OCI-M1 (cell line): ENCODE measurements around the gene TSPOAP1.

Experiments used
- DNase-seq: peaks from one replicate; lab custom pipeline; 2025; lab: John Stamatoyannopoulos, UW

TSPOAP1 gene

DNA sequence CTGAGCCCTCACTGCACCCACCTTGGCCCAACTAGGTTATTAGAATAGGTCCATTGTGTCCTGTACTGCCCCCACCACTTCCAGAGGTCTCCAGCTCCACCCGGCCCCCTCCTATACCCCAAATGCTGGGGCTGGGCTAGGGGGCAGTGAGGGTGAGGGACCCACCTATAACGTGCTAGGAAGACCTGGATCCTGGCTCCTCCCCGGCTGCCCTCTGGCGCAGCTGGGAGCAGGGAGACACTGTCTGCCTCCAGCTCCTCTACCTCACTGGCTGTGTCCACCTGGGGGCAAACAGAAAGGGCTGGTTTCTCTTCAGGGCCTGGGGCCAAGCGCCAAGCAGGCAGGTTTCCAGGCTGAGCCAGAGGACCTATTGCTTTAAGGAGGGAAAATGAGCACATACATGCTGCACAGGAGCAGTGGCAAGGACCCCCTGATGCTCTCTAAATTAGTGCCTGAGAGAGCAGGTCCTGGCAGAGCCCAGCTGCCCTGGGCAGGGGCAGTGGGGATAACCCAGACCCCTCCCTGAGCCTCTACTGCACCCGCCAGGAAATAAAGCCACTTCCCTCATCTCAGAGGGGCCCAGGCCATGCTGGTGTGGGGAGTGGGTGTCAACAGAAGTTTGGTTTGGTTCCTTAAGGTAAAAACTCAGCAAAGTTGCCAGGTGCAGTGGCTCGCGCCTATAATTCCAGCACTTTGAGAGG, 12.2 kb downstream of the TSPOAP1 start:
- DNase-seq = no peak

DNA sequence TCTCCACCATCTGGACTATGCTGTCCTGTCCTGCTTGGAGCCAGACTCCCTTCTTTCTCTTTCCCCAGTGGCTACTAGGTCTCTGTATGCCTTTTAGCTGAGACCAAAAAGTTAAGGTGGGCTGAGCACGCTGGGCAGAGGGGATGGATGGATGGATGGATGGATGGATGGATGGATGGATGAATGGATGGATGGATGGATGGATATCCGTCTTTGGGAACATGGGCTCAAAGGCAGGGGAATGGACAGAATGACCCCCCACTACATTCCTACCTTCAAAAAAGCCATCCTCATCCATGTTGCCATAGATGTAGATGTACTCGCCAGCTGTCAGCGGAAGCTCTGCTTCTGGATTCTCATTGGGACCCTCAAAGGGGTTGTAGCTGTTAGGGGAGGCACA, 12.8 kb downstream of the TSPOAP1 start:
- no peak for DNase-seq

DNA sequence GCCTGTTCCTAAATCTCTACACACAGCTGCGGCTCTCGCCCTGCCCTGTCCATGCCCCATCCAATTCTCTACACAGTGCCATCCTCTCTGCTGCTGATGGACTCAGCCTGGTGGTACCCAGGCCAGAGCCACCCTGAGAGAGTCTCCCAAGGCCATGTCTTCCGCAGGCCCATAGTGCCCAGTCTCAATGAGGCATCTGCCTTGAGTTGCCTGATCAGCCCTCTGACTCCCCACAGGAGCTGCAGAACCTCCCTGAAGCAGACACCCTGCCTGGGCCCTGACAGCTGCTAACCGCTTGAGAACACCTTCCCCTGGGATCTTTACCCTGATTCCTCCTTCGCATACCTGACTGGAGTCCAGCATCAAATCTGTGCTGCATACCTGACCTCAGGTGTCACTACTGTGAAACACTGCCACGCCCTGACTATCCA, 13.3 kb downstream of the TSPOAP1 start:
- DNase-seq = no peak

DNA sequence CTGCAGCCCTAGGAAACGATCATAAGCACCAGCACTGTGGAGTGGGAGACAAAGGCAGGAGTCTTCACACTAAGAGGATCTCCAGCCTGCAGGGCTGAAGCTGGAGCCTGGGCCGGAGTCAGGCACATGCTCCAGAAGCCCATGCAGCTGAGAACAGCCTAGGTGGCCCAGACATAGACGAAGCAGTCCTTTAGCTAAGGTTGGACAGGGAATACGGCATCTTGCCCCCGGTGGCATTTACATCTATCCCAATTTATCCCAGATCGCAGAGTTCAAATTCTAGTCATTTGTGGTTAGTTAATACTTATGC, 13.9 kb downstream of the TSPOAP1 start:
- no peak for DNase-seq

DNA sequence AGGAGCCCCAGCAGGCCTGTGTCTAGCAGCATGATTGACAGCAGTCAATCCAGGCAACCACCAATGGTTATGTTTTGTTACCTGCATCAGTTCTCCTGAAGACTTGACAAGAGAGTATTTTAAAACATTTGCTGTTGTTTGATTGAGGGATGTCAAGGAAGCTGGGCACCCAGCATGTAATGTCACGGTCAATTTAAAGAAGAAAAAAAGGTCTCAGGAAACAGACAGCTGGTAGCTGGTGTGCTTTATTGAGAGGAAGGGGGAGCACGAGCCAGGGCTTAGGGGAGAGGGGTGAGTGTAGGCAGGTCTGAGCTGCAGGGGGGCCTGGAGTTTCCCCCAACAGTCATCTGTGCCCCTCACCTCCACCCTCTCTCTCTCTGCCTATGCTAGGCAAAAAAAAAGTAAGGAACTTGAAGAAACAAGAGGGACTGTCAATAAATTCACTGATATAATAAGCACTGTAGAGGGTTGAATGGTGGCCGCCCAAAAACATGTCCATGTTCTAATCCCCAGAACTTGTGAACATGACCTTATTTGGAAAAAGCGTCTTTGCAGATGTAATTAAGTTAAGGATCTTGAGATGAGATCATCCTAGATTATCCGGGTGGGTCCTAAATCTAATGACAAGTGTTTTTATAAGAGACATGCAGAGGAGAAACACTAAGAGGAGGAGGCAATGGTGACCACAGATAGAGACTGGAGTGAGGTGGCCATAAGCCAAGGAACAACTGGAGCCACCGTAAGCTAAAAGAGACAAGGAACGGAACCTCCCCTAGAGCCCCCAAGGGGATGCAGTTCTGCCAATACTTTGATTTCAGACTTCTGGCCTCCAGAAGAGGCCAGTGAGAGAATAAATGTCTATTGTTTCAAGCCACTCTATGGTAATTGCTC, 14.5 kb downstream of the TSPOAP1 start:
- DNase-seq = no peak

DNA sequence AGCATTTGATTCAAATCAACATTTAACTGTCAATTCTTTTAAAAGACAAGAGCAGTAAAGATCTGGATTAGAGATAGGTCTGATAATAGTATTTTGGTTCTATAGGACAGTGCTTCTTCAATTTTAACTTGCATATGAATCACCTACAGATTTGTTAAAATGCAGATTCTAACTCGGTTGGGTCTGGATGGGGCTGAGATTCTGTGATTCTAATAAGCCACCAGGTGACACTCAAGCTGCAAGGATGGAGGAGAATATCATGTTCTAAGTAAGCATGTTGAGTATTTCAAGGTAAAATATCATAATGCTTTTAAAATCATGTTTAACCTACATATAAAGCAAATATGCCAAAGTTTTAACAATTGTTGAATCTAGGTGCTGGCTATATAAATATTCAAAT, 15.8 kb downstream of the TSPOAP1 start:
- DNase-seq = peak; percentile 2

DNA sequence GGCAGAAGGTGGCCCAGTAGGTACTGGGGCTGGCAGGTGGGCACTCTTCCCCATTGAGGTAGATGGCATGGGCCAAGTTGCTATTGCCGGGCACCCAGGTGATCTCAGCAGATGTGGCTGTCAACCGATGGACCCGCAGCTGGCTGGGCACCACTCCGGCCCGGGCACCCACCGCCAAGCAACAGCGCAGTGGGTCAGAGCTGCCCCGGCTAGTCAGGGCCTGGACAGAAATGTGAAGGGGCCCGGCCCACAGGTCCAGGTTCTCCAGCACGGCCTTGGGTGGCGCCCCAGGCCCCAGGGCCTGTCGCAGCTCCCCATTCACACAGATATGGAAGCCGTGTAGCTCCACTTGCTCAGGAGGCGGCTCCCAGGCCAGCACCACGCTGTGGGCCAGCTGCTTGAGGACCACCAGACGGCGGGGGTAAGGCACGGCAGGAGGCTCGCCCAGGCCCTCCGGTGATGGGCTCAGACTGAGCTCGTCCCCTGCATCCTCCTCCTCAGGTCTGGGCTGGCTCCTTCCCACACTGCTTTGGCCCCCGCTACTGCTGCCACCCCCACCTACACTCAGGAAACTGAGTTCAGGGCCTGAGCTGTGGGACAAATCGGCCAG, 16.5 kb downstream of the TSPOAP1 start:
- DNase-seq = no peak

DNA sequence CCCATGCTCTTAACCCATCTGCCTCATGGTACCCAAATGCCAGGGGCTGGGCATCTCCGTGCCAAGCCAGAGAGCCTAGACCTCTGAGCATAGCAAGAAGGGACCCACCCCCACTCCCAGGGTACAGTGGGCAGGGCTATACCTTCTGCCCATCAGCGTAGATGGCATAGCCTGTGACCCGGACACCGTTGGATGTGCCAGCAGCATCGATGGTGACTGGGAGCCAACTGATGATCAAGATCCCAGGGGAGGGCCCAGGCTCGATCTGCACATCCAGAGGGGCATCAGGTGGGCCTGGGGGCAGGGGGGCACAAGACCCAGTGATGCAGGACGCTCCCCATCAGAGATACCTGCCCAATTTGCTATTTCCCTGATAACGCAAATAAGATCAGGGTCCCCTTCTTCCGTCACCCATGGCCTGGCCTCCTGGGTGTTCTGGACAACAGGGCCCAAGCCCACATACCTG, 17.1 kb downstream of the TSPOAP1 start:
- no peak for DNase-seq

DNA sequence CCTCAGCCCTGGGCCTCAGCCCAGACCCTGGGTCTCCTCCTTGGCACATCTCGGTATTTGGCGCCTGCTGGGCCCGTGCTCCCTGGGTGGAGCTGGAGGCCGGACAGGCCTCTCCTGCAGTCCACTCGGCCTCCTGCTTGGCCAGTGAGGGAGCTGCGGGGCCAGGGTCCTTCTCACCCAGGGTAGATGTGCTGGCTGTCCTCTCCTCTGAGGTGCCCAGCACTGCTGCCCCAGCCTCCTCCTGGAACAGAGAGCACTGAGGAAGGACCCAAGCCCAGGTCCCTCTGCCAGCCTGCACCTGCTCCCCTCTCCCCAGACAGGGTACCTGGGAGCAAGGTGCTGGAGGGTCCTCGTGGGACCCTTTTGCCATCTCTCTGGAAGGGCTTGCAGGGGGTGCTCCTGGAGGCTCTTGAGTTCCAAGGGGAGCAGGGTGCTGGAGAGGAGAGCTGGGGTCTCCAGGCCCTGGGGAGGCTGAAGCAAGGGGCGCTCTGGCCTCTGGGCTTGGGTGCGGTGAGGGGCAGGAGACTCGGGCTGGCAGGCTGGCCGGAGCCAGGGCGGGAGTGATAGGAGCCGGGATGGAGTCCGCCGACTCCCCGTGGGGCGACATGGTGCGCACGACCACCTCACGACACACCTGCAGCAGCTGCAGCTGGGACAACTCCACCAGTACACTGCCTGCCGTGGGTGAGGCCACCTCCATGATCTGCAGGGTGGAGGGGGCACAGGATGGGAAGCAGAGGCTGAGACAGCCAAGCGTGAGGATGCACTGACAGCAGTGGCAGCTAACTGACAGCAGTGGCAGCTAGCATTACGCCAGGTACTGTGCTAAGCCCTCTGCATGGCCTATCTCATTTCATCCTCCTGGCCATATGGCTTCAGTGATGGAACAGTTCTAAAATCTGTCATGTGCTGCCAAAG, 17.8 kb downstream of the TSPOAP1 start:
- DNase-seq = no peak

DNA sequence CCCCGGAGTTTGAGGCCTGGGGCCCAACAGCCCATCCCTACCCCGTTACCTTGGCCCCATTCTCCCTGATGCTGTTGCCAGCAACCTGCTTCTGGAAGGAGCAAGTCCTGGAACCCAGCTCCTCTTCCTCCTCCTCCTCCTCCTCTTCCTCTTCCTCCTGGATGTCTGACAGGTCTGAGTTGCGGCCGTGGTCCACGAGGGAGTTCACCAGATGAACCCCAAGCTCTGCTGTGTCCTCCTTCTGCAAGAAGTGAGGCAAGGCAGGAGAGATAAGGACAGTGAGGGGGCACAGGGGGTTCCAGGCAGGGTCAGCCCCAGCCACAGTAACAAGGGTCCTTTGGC, 18.7 kb downstream of the TSPOAP1 start:
- no peak for DNase-seq

DNA sequence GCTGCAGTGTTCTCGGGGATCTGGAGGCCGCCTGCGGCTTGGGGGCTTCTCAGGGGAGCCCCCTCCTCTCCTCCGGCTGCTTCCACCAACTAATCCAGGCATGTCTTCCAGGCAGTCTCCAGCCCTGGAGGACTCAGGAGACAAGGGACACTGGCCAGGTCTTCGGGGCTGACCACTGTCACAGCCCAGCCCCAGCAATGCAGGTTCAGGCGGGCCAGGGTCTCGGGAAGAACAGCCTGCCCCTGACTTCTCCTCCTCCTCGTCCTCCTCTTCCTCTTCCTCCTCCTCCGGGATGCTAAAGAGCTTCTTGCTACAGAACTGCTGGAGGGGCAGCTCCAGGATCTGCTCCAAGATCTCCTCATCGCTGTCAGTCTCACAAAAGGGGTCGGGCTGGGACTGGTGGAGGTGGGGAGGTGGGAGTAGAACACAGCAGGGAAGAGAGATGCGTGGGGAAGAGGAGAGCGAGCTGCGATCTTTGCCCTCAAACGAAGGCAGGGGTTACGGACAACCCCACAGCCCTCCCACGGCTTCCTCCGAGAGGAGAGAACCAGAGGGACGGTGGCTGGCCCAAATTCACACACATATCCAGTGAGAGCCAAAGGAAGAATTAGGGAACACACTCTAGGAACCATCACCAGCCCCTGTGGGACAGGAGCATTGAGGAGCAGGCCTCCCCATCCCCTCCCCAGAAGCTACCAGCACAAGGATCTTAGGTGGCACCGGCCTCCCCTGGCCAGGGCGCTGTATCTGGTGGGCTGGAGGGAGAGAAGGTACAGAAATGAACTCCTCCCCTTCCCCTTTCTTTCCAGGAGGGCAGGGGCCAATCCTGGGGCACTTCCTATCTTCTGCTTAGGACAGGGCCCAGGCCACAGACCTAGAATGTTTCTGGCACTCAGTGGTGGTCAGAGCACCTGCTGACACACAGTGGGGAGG, 19.3 kb downstream of the TSPOAP1 start:
- DNase-seq = no peak

DNA sequence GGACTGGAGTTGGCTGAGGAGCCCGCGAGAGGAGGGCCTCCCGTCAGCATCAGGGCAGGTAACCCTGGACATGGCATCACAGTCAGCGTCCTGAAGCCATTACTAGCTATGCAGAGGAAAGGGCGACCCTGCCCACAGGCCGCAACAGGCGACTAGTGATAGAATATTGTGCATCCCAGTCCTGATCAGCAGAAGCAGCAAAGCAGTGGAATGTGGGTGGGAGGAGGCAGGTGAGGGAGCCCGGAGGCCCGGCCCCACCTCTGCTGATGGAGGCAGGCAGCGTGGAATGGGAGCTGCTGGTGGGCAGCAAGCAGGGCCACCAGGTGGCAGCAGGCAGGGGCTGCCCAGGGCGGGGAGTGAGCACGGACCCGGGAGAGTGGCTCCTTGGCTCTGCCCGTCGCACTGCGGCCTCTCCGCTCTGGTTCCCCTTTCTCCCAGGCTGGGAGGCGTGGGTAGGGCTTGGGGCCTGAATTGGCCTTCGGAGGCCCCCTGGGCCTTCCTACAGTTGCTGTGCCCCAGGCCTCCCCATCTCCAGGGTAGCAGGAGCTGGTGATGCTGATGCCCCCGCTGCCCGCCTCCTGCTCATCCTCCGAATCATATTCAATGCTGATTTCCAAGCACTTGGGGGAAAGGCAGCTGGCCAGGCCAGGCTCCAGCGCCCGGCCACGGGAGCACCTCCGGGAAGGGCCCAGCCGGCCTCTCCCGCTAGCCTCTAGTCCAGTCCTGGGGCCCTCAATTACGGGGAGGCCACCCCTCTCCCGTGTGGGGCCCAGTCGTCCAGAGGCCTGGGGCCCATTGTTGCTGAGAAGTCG, 20.2 kb downstream of the TSPOAP1 start:
- DNase-seq = no peak

DNA sequence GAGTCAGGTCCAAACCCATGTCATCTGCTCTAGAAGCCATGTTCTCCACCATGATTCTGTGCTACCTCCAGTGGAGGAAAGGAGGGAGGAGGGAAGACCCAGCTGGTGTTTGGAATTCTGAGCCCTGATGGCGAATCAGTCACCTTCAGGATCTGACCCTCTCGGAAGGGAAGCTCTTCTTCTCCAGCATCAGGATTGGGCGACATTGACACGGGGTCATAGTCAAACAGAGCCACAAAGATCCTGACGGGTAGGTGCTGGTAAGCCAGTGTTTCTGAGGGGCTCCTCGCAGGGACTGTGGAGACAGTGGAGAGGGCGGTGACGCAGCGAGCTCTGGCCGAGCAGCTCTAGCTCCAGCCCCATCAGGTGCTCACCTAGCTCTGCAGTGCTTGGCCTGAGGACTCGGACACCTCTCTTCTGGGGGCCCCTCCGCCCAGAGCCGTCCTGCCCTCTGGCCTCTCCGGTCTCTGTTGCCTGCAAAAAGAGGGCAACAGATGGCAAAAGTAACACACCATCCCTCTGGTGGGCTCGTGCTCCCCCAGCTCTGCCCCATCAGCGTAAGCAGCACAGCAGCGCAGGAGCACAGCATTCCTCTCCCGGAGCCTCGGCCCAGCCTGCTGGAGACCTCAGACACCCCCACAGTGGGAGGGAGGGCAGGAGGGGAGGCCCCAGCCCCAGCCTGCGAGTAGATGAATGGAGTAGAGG, 21.0 kb downstream of the TSPOAP1 start:
- no peak for DNase-seq

DNA sequence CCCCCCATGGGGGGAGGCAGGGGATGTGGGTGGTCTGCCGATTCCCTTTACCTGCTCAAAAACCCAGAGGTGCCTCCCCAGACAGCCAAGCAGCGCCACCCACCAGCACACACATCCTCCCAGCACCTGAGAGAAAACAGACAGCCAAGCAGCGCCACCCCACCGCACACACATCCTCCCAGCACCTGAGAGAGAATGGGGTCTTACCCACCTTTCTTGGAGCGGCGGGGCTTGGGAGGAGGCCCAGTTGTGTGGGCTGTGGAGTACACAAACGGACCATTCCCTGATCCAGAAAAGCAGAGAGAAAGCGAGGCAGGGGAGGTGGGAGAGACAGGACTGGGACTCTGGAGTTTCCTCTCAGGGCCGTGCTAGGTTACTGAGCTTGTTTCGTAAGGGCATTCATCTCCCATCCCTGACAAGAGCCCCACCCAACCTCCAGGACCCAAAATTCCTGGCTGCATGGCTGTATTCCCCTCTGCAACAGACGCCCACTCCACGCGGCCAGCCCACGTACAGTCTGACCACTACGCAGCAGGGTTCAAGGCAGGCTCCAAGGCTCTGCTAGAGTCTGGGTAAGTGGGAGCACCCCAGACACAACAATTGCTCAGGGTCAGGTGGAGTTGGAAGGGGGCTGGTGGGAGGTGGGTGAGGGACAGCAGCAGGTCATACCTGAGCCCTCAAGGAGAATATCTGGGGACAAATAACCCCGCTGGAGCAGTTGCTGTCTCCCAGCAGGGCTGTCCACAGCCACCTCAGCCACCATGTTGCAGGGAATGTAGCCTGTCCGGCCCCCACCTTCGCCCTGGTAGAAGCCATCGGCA, 22.3 kb downstream of the TSPOAP1 start:
- no peak for DNase-seq

DNA sequence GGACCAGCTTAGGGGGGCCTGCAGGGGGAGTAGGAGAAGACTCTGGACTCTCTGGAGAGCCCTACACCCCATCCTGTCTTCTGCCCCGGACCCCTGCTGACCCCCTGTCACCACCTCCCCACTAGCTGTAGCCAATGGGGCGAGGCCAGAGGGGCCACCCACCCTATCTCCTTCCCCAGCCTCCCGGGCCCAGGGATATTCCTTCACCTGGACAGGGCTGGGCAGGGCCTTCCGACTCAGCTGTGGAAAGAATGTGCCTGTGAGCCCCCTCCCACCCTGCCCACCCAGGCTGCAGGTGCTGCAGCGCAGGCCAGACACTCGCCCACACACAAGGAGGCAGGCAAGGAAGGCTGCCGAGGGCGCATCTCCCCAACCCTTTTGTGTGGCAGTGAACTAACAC, 23.0 kb downstream of the TSPOAP1 start:
- DNase-seq = no peak

DNA sequence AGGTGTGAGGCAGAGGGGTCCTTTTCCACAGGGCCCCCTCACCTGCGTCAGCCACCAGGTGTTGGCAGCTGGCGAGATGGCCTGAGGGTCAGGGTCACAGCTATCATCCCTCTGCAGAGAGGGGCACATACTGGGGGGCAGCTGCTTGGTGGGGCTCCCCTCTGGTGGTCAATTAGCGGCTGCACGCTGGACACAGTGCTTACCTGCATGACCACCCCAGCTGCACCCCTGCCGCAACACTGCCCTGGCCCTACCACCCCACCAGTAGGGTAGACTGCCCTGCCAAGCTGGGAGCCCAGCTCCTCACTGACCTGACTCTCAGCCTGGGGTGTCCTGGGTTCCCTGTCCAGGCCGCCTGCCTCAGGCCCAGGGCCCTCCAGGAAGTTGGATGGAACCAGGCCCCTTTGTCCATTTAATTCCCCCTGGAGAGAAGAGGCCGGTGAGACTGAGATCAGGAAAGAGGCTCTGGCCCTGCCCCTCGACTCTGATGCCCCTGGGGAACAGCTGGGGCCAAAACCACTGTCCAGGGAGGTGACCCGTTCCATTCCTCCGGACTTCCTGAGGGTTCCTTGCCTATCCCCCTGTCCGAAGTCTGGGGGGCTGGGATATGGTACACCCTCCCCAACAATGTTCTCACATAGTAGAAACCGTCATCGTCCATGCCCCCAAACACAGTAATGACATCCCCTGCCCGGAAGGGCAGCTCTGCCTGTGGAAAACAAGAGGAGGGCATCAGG, 23.7 kb downstream of the TSPOAP1 start:
- DNase-seq = no peak

DNA sequence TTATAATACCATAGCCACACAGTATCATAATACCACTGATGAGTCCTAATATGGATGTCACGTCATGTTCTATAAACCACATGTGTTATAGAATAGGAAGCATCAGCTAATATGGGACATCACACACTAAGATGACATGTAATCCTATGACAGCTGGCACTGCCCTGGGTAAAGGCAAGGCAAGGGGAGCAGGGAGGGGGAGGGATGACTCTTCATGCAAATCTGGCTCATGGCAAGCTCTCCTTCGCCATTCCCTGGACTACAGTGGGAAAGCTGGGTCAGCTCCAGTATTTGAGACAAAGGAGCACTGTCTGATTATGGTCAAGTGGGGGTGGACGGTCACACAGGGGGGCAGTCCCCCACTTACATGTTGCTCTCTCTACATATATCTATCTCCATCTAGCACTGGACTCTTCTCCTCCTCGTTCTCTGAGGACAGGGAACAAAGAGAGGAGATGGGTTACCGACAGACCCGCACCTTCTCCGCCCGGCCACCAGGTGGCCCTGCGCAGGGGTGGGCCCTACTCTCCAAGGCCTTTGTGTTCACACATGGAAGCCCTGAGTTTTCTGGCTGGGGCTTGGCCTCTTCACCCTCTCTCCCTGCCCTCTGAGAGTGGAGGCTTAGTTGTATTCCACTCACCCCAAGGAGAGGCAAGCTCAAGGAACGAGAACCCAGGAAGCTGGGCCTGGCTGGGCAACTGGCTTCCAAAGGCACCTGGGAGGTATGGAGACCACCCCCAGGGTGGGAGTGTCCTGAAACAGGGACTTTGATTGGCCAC, 24.4 kb downstream of the TSPOAP1 start:
- peak; percentile 78 for DNase-seq
